Measurements from ENCODE around the gene CINP. TPM values are rescaled to one million over a fixed set of nuclear protein-coding genes. Genes with fewer than 3 reads are reported as not detected.
"Not testable (repeated sequence)": the region's sequence is repeated elsewhere in the genome, so short reads cannot be mapped to it uniquely, and the experiment has no call there.

CINP gene
- total RNA-seq, 2 donors from 2014 or later, result 25.1 to 27.2 TPM

DNA sequence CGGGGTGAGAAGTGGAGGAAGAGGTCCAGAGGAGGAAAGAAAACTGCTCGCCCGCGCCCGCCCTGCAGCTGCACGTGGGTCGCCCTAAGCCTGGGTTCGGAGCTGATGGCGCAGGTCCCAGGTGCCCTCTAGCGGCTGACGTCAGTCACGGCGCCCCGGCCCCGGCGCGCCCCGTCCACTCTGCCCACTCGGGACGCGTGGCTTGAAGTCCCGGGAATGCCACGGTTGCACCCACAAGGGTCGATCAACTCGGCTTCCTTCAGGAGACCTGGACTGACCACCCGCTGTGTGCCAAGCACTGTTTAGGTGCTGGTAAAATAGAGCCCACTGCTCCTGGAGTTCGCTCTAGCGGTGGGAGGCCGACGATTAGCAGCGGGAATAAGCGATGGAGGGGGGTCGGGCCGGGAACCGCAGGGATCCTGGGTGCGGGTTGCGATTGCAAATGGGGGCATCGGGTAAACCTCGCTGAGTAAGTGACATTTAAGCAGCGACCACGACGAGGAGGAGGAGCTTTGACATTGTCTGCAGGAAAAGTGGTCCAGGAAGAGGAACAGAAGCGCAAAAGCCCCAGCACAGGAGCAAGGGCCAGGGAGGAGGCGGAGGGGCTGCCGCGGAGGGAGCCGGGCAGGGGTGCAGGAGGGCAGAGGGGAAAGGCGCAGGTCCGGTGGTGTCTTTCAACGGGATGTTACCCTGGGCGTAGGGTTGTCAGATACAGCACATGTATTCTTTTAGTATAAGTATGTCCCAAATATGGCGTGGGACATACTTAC is 48.3 kb downstream of the CINP start:
- ATAC-seq (peak; percentile 75), DNase-seq (peak; percentile 86 to 90 (median 88))
- TF ChIP-seq POLR2A (IDR thresholded peaks at IDR 0.05), result no peak
- TF ChIP-seq, protein P1, sequence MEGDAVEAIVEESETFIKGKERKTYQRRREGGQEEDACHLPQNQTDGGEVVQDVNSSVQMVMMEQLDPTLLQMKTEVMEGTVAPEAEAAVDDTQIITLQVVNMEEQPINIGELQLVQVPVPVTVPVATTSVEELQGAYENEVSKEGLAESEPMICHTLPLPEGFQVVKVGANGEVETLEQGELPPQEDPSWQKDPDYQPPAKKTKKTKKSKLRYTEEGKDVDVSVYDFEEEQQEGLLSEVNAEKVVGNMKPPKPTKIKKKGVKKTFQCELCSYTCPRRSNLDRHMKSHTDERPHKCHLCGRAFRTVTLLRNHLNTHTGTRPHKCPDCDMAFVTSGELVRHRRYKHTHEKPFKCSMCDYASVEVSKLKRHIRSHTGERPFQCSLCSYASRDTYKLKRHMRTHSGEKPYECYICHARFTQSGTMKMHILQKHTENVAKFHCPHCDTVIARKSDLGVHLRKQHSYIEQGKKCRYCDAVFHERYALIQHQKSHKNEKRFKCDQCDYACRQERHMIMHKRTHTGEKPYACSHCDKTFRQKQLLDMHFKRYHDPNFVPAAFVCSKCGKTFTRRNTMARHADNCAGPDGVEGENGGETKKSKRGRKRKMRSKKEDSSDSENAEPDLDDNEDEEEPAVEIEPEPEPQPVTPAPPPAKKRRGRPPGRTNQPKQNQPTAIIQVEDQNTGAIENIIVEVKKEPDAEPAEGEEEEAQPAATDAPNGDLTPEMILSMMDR (IDR thresholded peaks at IDR 0.05), result peak; percentile 87 to 98 (median 95)
- Histone ChIP-seq H3K27me3 (no peaks in the 10 kb centered on the region), H3K4me3 (no peak overlapping the region), H3K36me3 (replicated peaks in 1 of 2; ENCODE audit: insufficient read depth in 1 of 2, low read depth in 2 of 2) (no peaks in the 10 kb centered on the region), H3K4me1 (peaks cover 37% of the 10 kb centered on the region), H3K9me3 (no peaks in the 10 kb centered on the region), H3K27ac (peak overlapping the region in 3 of 4 donors; percentile 11 to 37 (median 25))
- WGBS, 2 donors, result 6 to 14% methylated on average over 27 to 52 of the region's 52 CpGs
- intact Hi-C loops (cut with DNase I), result loop anchor here (5.0 kb wide), 1 partner anchor 77 kb away; no protein-coding TSS in a partner anchor

DNA sequence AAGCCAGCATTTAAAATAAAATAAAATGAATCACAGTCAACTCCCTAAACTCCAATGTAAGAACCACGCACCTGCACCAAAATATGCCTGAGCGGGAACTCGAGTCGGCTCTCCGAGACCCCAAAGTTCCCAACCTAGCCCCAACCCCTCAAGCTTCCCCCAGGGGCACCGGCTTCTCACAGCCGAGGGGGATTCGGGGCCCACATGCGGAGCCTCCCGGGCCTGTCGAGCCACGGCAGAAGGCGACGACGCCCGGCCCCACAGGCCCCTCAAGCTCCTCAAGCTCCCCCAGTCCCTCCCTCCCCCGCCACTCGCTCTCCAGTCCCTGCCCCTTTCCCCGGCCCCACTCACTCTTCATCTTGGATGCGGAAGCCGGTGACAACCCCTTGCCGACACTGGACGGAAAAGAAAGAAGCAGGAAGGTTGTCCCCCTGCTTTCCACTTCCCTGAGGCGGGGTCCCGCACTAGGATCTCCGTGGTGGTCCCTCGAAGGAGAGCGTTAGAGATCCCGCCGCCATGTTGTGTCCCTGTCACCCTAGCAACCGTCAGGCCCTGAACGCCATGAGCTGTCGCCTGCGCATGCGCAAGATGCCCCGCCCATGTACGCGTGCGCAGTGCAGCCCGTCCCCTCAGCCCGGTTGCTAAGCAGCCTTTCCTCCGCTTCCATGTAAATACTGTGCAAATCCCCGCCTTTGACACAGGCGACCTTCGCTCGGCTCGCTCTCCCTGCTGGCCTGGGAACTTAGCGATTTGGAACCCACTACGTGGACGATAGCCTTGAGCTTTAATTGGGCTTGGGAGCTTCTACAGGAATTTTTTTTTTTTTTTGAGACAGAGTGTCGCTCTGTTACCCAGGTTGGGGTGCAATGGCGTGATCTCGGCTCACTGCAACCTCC is 57.8 kb downstream of the CINP start, which contains the start of gene MOK:
TSS of gene MOK (minus strand) at position 554 of the 896 bp plus-strand sequence. CDS start at position 358, 196 bp downstream.
- 1 to 3% methylated on average over 25 to 51 of the region's 53 CpGs for WGBS, 2 donors
- H3K27ac ChIP-seq, result peak within 1 kb of the TSS in 3 of 4 donors; percentile 81 to 88 (median 82)
- H3K4me3 ChIP-seq, result peak within 1 kb of the TSS; percentile 80 to 96
- TF ChIP-seq POLR2A (IDR thresholded peaks at IDR 0.05), result peak in 2 of 3 donors; percentile 33 to 48
- TF ChIP-seq, protein P1 (IDR thresholded peaks at IDR 0.05), result peak in 1 of 7 experiments; percentile 25
- no peaks in the 10 kb centered on the region for H3K36me3 ChIP-seq (replicated peaks in 1 of 2; ENCODE audit: insufficient read depth in 1 of 2, low read depth in 2 of 2)
- ATAC-seq, result peak; percentile 99
- H3K9me3 ChIP-seq, result no peaks in the 10 kb centered on the region
- H3K27me3 ChIP-seq, result no peaks in the 10 kb centered on the region
- DNase-seq, result peak; percentile 96 to 97 (median 97)
- intact Hi-C loops (cut with DNase I), result no loop called here
- peaks cover 6% of the 10 kb centered on the region for H3K4me1 ChIP-seq

- WGBS, 2 donors, result 78 to 80% methylated on average over 3 of the region's 3 CpGs
- TF ChIP-seq, protein P1 (IDR thresholded peaks at IDR 0.05), result no peak
- no peak for TF ChIP-seq POLR2A (IDR thresholded peaks at IDR 0.05)
- no peaks in the 10 kb centered on the region for H3K9me3 ChIP-seq
- H3K36me3 ChIP-seq (replicated peaks in 1 of 2; ENCODE audit: insufficient read depth in 1 of 2, low read depth in 2 of 2), result no peaks in the 10 kb centered on the region
- intact Hi-C loops (cut with DNase I), result no loop called here
- H3K4me3 ChIP-seq, result no peak overlapping the region
- H3K4me1 ChIP-seq, result peaks cover 6% of the 10 kb centered on the region
- no peak overlapping the region for H3K27ac ChIP-seq
- DNase-seq (no peak), ATAC-seq (no peak)
- no peaks in the 10 kb centered on the region for H3K27me3 ChIP-seq
Measured at GRCh38 chr14:102303664-102304063, 59.0 kb downstream of the CINP start.

- H3K27me3 ChIP-seq; ATAC-seq; H3K4me3 ChIP-seq; H3K27ac ChIP-seq; intact Hi-C loops (cut with DNase I); H3K36me3 ChIP-seq (replicated peaks in 1 of 2; ENCODE audit: insufficient read depth in 1 of 2, low read depth in 2 of 2); DNase-seq; H3K4me1 ChIP-seq; H3K9me3 ChIP-seq: not testable (repeated sequence)
- WGBS, 2 donors, result 79 to 86% methylated on average over 12 of the region's 12 CpGs
Measured at GRCh38 chr14:102298303-102299070, 64.2 kb downstream of the CINP start.

Other genes with a start within 250 kb of the CINP start
- gene WDR20, start 223.0 kb downstream of the CINP start, total RNA-seq, result 10 to 100 TPM; 12.2 to 15.5 TPM
- 10 to 100 TPM; 14.3 to 18.5 TPM for gene MOK, start 57.7 kb downstream of the CINP start, total RNA-seq
- 10 to 100 TPM in 1 of 2 donors, 1 to 10 TPM in 1; 8.0 to 22.1 TPM for gene ZNF839, start 43.1 kb downstream of the CINP start, total RNA-seq
- gene TECPR2, start 51 bp upstream of the CINP start, total RNA-seq, result 10 to 100 TPM in 1 of 2 donors, 1 to 10 TPM in 1; 7.0 to 51.4 TPM
- 10 to 100 TPM; 49.8 to 87.7 TPM for gene ANKRD9, start 146.9 kb upstream of the CINP start, total RNA-seq
- gene RCOR1, start 229.8 kb upstream of the CINP start, total RNA-seq, result 1 to 10 TPM; 6.3 to 6.7 TPM